Measurements from ENCODE around the gene SUGCT.

Gene SUGCT

DNA sequence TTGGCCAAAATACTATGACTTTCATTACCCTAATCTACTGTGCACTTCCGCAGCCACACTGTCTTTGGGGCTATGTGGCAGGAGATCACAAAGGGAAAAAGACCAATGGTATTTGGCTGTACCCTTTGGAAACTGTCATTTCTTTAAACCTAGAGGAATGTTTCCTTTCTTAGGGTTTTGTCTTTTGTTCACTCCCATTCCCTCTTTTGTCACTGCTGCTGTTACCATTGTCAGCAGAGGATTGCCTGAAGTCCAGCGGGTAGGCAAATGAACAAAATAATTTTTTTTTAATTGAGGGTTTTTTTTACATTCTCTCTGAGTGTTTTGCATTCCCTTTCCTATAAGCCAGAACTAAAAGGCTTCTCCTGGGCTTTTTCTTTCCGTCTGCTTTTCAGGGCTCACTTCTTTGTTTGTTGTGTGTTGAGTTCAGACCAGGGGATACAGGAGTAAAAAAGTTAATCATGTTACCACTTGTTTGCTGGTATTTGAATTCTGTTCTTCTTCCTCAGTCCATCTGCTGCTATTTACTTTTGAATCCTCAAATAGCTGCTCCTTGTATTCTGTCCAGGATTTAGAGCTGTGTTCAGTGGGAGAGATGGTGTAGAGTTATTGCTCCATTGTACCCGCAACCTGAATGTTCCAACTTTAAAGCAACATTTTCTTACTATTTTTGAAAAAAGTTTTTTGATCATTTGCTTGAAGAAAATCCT lies 374.6 kb downstream of the SUGCT start:
- no peak for DNase-seq (ENCODE audit: low read depth in 1 of 2, low spot score in 1 of 2)

DNA sequence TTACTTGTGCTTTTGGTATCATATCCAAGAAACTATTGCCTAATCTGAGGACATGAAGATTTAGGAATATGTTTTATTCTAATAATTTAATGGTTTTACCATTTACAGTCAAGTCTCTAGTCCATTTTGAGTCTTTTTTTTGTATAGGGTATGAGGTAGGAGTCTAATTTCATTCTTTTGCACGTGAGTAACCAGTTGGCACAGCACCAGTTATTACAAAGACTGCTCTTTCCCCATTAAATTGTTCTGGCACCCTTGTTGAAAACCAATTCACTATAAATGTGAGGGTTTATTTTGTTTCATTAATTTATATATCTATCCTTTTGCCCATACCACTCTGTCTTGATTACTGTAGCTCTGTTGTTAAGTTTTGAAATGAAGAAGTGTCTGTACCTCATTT lies 381.6 kb downstream of the SUGCT start:
- no peak for DNase-seq (ENCODE audit: low read depth in 1 of 2, low spot score in 1 of 2)

DNA sequence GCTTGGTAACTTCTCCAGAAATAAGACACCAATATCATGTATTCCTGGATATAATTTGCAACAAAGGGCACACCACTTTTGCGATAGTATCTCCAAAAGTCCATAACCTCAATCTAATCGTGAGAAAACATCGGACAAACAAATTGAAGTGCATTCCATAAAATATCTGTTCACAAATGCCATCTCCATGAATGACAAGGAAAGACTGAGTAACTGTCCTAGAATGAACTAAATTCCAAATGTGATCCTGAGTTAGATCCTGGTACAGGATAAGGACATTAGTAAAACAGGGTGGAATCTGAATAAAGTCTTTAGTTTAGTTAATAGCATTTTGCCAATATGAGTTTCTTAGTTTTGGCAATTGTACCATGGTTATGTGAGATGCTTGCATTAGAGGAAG lies 384.2 kb downstream of the SUGCT start:
- no peak for DNase-seq (ENCODE audit: low read depth in 1 of 2, low spot score in 1 of 2)

DNA sequence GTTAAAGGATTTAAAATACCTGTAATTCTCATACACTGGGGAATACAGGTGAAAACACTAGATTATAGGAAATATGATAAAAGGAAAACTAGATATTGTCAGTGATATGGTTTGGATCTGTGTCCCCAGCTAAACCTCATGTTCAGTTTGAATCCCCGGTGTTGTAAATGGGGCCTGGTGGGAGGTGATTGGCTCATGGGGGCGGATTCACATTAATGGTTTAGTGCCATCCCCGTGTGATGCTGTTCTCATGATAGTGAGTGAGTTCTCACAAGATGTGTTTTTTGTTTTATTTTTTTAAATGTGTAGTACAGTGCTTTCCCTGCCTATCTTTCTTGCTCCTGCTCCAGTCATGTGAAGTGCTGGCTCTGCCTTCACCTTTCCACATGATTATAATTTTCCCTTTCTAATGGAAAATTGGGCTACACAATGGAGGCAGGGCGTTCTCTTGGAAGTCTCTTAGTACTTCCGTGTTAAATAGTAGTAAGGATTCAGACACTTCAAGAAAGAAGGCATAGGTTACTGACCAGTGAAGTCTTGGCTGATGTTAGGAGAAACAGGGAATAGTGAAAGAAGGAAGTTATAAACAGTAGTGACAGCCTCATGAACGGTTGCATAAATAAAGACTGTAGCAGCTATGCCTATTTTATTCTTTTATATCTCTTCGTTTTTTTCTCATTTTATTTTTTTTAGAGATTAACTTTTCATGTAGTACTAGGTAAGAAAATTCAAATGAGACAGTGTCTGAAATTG lies 386.4 kb downstream of the SUGCT start:
- DNase-seq (ENCODE audit: low read depth in 1 of 2, low spot score in 1 of 2): no peak

DNA sequence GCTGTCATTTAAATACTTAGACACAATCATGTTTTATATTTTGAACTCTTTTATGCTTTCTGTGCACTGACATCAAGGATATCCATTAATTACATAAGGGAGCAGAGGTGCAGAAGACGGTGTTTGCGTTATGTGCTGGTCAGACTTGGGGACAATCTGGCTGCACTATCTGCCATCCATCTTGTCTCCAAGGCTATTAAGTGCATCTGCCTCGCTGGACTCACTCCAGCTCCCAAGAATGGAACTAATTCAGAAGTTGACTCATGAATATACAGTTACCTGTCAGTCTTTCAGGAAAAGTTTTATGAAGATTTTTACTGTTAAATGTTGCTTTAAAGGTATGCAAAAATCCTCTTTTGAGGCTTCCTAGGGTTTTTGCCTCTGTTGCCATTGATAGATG lies 391.0 kb downstream of the SUGCT start:
- no peak for DNase-seq (ENCODE audit: low read depth in 1 of 2, low spot score in 1 of 2)

DNA sequence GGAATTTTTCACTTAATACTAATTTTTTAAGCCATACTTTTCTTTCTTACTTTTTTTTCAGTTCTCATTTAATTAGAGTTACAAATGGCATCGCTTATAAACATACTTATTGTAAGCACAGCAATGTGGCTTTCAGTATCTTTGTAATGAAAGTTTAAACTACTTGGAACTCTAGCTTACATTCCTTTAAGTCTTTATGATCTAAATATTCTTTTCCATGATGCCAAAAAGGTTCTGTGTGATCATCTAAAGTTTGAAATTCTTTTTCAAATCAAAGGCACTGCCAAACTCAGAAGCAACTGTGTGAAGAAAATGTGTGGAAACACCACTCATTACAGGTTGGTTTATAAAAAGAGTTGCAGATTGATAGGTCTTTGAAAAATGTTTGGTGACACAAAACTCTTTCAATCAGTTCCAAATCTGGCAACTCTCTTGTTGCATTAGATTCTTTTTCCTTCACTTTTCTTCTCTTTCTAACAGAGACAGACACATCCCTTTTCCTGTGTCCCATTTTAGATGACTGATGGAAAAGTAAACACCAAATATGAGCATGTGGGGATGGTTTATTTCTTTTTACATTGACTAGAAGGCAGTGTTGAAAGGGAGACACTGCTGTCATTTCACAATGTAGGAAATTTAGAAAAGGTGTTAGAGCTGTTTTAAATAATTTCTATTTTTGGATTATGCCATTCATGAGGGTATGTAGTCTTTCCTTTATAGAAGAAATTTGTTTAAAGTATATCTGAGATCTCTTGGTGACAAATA lies 392.3 kb downstream of the SUGCT start:
- no peak for DNase-seq (ENCODE audit: low read depth in 1 of 2, low spot score in 1 of 2)

DNA sequence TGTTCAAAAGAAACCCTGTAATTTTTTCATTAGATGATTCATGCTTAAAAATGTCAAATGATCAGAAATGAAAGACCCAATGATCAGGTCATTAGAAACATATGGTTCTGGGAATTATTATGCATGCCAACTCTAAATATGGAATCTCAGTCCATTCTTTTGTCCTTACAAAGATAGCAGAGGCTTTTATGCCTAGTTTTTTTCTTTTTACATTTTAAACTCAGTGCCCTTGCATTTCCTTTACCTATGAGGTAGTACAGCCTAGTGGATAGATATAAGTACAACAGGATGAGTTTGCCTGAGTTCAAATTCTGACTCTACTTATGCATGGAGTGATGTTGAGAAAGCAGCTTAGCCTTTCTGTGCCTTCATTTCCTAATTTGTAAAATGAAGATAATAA lies 392.9 kb downstream of the SUGCT start:
- no peak for DNase-seq (ENCODE audit: low read depth in 1 of 2, low spot score in 1 of 2)

DNA sequence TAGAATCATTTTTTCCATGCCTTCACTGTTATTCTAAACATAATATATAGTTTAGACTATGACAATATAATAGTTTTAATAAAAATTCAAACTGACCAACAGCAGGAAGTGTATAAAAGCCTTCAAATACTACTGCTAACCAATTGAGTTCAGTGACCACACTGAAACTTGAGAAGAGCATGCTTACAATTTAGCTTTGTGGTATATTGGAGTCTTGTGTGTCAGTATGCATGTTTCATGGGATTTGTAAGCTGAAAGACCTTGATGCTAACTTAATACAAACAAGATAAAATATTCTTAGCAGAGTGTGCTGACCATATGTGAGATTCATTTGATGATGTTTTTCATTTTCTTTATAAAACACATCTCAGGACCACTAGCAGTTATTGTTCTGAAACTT lies 395.5 kb downstream of the SUGCT start:
- no peak for DNase-seq (ENCODE audit: low read depth in 1 of 2, low spot score in 1 of 2)

DNA sequence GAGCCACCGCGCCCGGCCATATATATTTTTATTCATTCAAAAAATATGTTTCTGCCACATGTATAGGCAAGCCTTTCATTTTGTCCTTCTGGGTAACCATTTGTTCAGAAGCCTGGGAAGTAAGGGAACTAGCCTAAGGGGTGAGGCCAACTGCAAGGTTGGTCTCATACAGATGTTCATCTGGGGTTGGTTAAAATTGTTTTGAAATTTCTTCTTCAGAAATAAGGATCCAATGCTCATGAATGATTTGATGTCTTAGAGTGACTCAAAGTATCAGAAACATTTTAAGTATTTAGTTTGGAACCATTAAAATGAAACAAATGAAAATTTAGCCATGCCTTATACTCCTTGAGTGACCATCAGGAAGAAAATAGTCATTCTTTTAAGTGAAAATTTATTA lies 397.2 kb downstream of the SUGCT start:
- DNase-seq (ENCODE audit: low read depth in 1 of 2, low spot score in 1 of 2): no peak

DNA sequence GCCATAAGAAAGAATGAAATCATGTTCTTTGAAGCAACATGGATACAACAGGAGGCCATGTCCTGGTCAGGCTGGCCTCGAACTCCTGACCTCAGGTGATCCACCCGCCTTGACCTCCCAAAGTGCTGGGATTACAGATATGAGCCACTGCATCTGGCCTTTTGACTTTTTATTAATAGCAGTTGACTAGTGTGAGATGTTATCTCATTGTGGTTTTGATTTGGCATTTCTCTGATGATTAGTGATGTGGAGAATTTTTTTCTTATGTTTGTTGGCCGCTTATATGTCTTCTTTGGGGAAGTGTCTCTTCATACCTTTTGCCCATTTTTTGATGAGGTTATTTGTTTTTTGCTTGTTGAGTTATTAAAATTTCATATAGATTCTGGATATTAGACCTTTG lies 400.9 kb downstream of the SUGCT start:
- no peak for DNase-seq (ENCODE audit: low read depth in 1 of 2, low spot score in 1 of 2)

DNA sequence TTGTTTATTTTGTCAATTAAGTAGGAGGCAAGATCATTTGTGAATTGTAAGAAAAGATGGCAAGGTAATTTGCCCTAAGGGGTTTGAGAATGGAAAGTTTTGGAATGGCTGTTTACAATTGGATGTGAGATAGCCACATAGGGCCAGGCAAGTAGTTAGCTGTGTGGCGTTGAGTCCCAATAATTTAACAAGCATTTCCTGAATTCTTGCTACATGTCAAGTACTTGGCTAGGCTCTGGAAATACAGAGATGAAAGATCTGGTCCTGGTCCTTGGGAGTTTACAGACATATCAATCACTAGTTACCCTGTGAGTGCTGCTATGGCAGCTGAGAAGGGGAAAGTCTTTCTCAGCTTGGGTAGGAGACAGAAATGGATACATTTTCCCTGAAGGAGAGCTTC lies 401.6 kb downstream of the SUGCT start:
- no peak for DNase-seq (ENCODE audit: low read depth in 1 of 2, low spot score in 1 of 2)

DNA sequence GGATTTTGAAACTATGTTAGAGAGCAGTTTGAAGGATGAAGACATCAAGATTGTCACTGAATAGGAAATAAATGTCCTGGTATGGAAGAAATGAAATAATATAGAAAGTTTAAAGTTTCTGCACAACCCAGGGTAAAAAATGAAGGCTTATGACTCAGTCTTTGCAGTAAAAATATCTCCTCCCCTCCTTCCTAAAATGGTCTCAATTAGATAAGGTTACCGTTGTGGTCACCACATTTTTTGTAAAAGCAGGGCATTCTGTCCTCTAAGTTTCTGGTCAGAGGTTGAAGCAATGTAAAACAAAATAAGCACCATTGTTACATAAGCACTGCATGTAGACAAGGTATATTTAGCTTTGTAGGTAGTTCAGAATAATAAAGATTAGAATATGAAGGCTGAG lies 403.5 kb downstream of the SUGCT start:
- DNase-seq (ENCODE audit: low read depth in 1 of 2, low spot score in 1 of 2): no peak

DNA sequence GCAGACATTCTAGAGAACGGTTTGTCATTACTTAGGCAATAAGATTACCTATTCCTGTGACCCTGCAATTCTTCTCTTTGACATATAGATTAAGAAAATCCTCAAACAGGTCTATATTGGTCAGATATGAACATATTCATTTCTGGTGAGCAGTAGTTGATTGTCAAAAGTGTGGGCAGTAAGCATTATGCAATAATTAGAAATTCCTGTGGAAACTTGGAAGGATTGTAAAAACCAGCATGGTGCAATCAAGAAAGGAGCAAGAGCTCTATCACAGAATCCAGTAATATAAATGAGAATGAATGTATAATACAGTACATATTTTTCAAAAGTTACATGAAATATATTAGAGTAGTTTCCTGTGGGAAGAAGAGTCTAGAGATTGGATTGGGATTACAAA lies 406.5 kb downstream of the SUGCT start:
- no peak for DNase-seq (ENCODE audit: low read depth in 1 of 2, low spot score in 1 of 2)

DNA sequence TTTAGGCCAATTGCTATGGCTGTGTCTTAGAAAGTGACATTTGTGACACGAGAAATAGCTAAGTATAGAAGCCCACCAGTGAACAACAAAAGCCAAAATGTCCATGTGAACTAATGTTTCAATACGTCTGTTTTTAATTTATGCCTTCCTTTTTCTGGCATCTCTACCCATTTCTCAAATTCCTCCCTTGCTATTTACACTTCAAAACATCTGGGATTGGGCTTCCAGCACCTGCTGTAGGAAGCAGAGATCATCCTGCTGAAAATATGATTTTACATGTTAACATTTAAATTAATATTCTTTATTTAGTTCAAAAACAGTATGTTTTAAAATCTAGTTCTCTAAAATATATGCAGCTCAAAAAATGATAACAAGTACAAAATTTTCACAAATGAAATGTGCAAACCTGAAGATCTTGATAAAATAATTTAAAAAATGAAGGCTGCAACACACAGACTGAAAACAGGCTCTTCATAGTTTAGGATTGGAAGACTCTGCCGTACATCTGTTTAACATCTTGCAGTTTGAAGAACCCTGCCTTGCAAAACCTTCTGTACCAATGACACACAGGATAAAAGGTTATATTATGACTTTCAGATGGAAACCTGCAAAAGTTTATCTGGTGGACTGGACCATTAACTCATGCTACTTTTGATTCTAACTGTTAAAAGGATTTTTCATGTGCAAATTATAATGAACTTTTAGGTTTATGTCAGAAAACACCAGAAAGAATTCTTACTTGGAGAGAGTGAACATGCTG lies 408.4 kb downstream of the SUGCT start:
- no peak for DNase-seq (ENCODE audit: low read depth in 1 of 2, low spot score in 1 of 2)

DNA sequence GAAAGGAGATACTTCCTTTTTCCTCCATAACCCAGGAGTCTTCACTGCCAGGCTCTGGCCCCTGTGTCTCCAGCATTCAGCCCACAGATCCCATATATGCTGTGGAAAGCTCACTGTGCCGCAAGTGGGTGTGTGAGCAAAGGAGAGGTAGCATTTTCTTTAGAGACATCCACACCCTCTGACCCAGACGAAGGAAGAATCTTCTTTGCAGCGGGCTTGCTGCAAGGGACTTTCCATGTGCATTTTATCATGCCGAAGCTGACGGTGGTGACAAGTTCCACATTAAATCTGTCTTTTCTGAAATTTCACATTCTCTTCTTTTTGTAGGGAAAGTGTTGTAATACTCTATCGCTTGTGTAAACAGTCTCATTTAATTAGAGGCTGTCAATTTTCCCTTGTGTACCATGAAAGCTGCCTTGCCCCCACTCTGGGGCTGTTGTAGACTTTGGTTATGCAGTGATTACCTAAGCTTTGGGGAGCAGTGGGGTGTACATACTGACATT lies 409.5 kb downstream of the SUGCT start:
- no peak for DNase-seq (ENCODE audit: low read depth in 1 of 2, low spot score in 1 of 2)

DNA sequence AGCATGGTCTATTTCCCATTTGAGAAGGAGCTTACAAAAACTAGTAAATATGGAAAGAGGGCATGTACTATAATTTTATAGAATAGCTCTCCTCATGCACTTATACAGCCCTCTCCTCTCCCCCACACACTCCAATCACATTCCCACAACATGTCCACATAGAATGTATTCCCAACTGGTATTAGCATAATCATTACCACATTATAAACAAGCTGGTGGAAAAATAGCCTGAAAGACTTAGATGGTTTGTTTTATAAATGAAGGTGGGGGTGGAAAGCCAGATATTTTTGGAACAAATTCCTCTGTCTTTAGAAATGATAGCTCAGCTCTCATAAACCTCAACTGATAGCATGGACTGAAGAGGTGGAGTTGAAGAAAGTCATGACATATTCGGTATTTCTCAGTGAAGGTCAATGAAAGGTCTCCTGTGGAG lies 410.1 kb downstream of the SUGCT start:
- no peak for DNase-seq (ENCODE audit: low read depth in 1 of 2, low spot score in 1 of 2)

DNA sequence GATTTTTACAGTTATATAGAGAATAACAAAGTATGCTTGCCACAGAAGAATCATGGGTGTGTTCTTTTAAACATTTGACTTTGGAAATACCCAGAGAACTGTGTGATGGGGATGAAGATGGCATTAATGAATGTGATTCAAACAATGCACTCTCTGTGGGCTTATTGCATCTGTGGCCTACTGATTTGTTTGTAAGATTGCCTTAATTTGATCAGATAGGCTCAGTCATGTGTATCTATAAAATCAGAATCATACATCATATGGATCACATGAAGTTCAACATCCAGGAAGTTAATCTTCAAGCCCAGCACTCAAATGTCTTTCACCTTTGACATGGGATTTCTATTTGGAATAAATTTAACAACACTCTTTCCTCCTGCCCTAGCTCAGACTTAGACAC lies 410.9 kb downstream of the SUGCT start:
- no peak for DNase-seq (ENCODE audit: low read depth in 1 of 2, low spot score in 1 of 2)

DNA sequence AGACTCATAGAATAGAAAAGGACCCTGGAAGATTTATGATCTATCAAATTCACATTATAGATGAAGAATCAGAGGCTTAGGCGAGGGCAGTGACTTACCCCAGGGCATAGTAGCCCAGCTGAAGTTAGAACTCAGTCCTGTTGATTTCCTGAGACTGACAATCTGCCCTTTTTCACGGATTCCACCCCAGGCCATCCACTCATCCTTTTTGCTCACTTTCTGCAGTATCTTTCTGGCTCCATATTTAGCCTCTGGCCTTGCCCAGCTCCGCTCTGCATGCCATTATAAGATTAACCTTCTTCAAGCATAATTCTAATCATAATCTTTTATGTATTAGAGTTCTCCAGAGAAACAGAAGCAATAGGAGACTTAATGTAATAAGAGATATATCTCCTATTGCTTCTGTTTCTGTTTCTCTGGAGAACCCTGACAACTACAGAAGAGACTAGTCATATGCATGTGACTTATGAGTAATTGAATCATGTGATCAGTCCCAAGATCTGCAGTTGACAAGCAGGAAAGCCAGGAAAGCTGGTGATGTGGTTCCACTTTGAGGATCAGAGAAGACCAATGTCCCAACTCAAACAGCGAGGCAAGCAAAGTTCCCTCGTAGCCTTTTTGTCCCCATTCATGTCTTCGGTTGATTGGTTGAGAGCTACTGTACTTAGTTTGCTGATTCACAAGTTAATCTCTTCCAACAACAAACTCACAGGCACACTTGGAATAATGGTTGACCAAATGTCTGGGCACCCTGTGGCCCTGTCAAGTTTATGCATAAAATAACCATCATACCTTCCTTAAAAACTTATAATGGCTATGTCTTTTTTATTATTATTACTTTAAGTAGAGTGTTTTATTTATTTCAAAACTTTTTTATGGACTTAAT lies 412.1 kb downstream of the SUGCT start:
- no peak for DNase-seq (ENCODE audit: low read depth in 1 of 2, low spot score in 1 of 2)

DNA sequence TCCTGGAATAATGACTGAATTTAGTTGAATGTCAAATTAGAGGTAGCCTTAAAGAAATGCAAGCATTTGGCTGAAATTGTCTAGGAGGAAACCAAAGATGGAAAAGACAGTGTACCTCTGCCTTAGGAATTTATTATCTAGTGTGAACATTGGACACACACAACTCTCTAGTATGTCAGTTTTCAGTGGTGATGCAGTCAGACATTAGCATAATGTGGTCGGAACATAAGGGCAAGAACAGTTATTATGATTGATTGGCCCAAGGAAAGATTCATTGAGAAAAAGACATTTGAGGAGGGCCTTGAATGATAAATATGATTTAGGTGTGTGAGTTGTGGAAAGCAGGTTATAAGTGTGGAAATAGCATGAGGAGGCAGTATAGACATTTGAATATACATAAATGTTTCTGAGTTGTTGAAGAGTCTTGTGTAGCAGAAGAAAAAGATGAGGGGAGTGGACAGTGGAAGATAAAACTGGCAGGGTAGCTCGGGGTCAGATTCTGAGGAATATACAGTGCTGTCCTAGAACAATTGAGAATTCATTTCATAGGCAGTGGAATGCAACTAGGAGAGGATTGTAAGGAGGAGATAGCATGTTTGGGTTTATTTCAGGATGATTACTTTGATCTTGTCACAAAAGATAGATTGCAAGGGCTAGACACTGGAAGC lies 414.7 kb downstream of the SUGCT start:
- no peak for DNase-seq (ENCODE audit: low read depth in 1 of 2, low spot score in 1 of 2)
